ENCODE measurements around the gene AKAP13. TPM values are rescaled to one million over a fixed set of nuclear protein-coding genes. Genes with fewer than 3 reads are reported as not detected.

The AKAP13 gene
- polyA plus RNA-seq, 1 donor from 2014 or later, result 152 TPM

- H3K27me3 Mint-ChIP-seq, result no peaks in the 10 kb centered on the region
- H3K27ac Mint-ChIP-seq, result peak overlapping the region; percentile 76 to 90 (median 87)
- H3K4me3 Mint-ChIP-seq, result peak overlapping the region in 3 of 4 donors; percentile 67 to 76 (median 75)
- peaks cover 7% of the 10 kb centered on the region for H3K36me3 Mint-ChIP-seq
- no peaks in the 10 kb centered on the region for H3K9me3 Mint-ChIP-seq
- H3K4me1 Mint-ChIP-seq, result peaks cover 38 to 46% (median 44%) of the 10 kb centered on the region in 3 donors
Observed at GRCh38 chr15:85687329-85687728, 306.9 kb downstream of the AKAP13 start.

- H3K4me3 Mint-ChIP-seq, result peak overlapping the region; percentile 89 to 100 (median 99)
- H3K27me3 Mint-ChIP-seq, result no peaks in the 10 kb centered on the region
- H3K4me1 Mint-ChIP-seq, result peaks cover 50 to 57% (median 55%) of the 10 kb centered on the region in 3 donors
- peak overlapping the region; percentile 84 to 100 (median 97) for H3K27ac Mint-ChIP-seq
- H3K9me3 Mint-ChIP-seq, result no peaks in the 10 kb centered on the region
- peaks cover 7% of the 10 kb centered on the region for H3K36me3 Mint-ChIP-seq
Observed at GRCh38 chr15:85688711-85689110, 308.3 kb downstream of the AKAP13 start.

- Mint-ChIP-seq H3K27me3 (no peaks in the 10 kb centered on the region), H3K4me1 (peaks cover 50 to 59% (median 54%) of the 10 kb centered on the region in 3 donors), H3K27ac (peak overlapping the region; percentile 84 to 100 (median 97)), H3K36me3 (peaks cover 8% of the 10 kb centered on the region), H3K9me3 (no peaks in the 10 kb centered on the region), H3K4me3 (peak overlapping the region; percentile 89 to 100 (median 99))
Observed at GRCh38 chr15:85689729-85690128, 309.3 kb downstream of the AKAP13 start.

GRCh38 chr15:85690561-85691231 is 310.3 kb downstream of the AKAP13 start:
- H3K27me3 Mint-ChIP-seq, result no peaks in the 10 kb centered on the region
- peaks cover 50 to 65% (median 53%) of the 10 kb centered on the region in 3 donors for H3K4me1 Mint-ChIP-seq
- peak overlapping the region; percentile 89 to 100 (median 99) for H3K4me3 Mint-ChIP-seq
- no peaks in the 10 kb centered on the region for H3K9me3 Mint-ChIP-seq
- H3K36me3 Mint-ChIP-seq, result peaks cover 7% of the 10 kb centered on the region
- peak overlapping the region; percentile 84 to 100 (median 97) for H3K27ac Mint-ChIP-seq

GRCh38 chr15:85691350-85692240 is 311.2 kb downstream of the AKAP13 start:
- H3K27me3 Mint-ChIP-seq, result no peaks in the 10 kb centered on the region
- peak overlapping the region; percentile 89 to 100 (median 99) for H3K4me3 Mint-ChIP-seq
- peak overlapping the region; percentile 84 to 100 (median 94) for H3K27ac Mint-ChIP-seq
- no peaks in the 10 kb centered on the region for H3K9me3 Mint-ChIP-seq
- H3K36me3 Mint-ChIP-seq, result peaks cover 4% of the 10 kb centered on the region
- H3K4me1 Mint-ChIP-seq, result peaks cover 44 to 61% (median 45%) of the 10 kb centered on the region in 3 donors

GRCh38 chr15:85692321-85692720 is 311.9 kb downstream of the AKAP13 start:
- Mint-ChIP-seq H3K4me3 (peak overlapping the region; percentile 89 to 100 (median 99)), H3K27ac (peak overlapping the region; percentile 84 to 100 (median 94)), H3K27me3 (no peaks in the 10 kb centered on the region), H3K36me3 (peaks cover 4% of the 10 kb centered on the region), H3K9me3 (no peaks in the 10 kb centered on the region), H3K4me1 (peaks cover 38 to 58% (median 38%) of the 10 kb centered on the region in 3 donors)

- peak overlapping the region; percentile 84 to 100 (median 88) for H3K27ac Mint-ChIP-seq
- peaks cover 4% of the 10 kb centered on the region for H3K36me3 Mint-ChIP-seq
- H3K9me3 Mint-ChIP-seq, result no peaks in the 10 kb centered on the region
- H3K27me3 Mint-ChIP-seq, result no peaks in the 10 kb centered on the region
- peaks cover 33 to 54% (median 38%) of the 10 kb centered on the region in 3 donors for H3K4me1 Mint-ChIP-seq
- H3K4me3 Mint-ChIP-seq, result peak overlapping the region; percentile 38 to 100 (median 92)
Observed at GRCh38 chr15:85692873-85693272, 312.5 kb downstream of the AKAP13 start.

GRCh38 chr15:85693277-85693676 is 312.9 kb downstream of the AKAP13 start:
- Mint-ChIP-seq H3K9me3 (no peaks in the 10 kb centered on the region), H3K27ac (peak overlapping the region; percentile 84 to 100 (median 88)), H3K36me3 (peaks cover 4% of the 10 kb centered on the region), H3K4me3 (peak overlapping the region; percentile 38 to 100 (median 92)), H3K27me3 (no peaks in the 10 kb centered on the region), H3K4me1 (peaks cover 32 to 53% (median 38%) of the 10 kb centered on the region in 3 donors)

GRCh38 chr15:85694091-85694490 is 313.7 kb downstream of the AKAP13 start:
- Mint-ChIP-seq H3K9me3 (no peaks in the 10 kb centered on the region), H3K27ac (peak overlapping the region; percentile 31 to 100 (median 84)), H3K4me3 (peak overlapping the region in 1 of 4 donors; percentile 100), H3K4me1 (peaks cover 25 to 46% (median 31%) of the 10 kb centered on the region in 3 donors), H3K36me3 (peaks cover 4% of the 10 kb centered on the region), H3K27me3 (no peaks in the 10 kb centered on the region)

- H3K4me3 Mint-ChIP-seq, result peak overlapping the region in 3 of 4 donors; percentile 67 to 93 (median 77)
- peaks cover 49 to 57% (median 53%) of the 10 kb centered on the region in 3 donors for H3K4me1 Mint-ChIP-seq
- H3K27me3 Mint-ChIP-seq, result no peaks in the 10 kb centered on the region
- H3K27ac Mint-ChIP-seq, result peak overlapping the region; percentile 79 to 98 (median 97)
- H3K9me3 Mint-ChIP-seq, result no peaks in the 10 kb centered on the region
- peaks cover 3% of the 10 kb centered on the region for H3K36me3 Mint-ChIP-seq
Observed at GRCh38 chr15:85700767-85701166, 320.4 kb downstream of the AKAP13 start.

- peak overlapping the region; percentile 79 to 98 (median 97) for H3K27ac Mint-ChIP-seq
- H3K4me1 Mint-ChIP-seq, result peaks cover 63 to 71% (median 70%) of the 10 kb centered on the region in 3 donors
- peak overlapping the region; percentile 67 to 93 (median 76) for H3K4me3 Mint-ChIP-seq
- H3K9me3 Mint-ChIP-seq, result no peaks in the 10 kb centered on the region
- H3K27me3 Mint-ChIP-seq, result no peaks in the 10 kb centered on the region
- H3K36me3 Mint-ChIP-seq, result peaks cover 4% of the 10 kb centered on the region
Observed at GRCh38 chr15:85702321-85703101, 322.1 kb downstream of the AKAP13 start.

- H3K4me1 Mint-ChIP-seq, result peaks cover 74 to 84% (median 83%) of the 10 kb centered on the region in 3 donors
- no peaks in the 10 kb centered on the region for H3K9me3 Mint-ChIP-seq
- H3K27ac Mint-ChIP-seq, result peak overlapping the region; percentile 79 to 98 (median 93)
- peaks cover 8% of the 10 kb centered on the region for H3K36me3 Mint-ChIP-seq
- peak overlapping the region in 3 of 4 donors; percentile 48 to 90 (median 88) for H3K4me3 Mint-ChIP-seq
- no peaks in the 10 kb centered on the region for H3K27me3 Mint-ChIP-seq
Observed at GRCh38 chr15:85704066-85704465, 323.7 kb downstream of the AKAP13 start.

- Mint-ChIP-seq H3K4me3 (peak overlapping the region in 3 of 4 donors; percentile 48 to 90 (median 88)), H3K27ac (peak overlapping the region; percentile 79 to 98 (median 93)), H3K36me3 (peaks cover 8% of the 10 kb centered on the region), H3K4me1 (peaks cover 73 to 83% (median 81%) of the 10 kb centered on the region in 3 donors), H3K9me3 (no peaks in the 10 kb centered on the region), H3K27me3 (no peaks in the 10 kb centered on the region)
Observed at GRCh38 chr15:85704720-85705429, 324.5 kb downstream of the AKAP13 start.
